H9 (cell line): ENCODE data around the gene BRAF. TPM values are rescaled to one million over a fixed set of nuclear protein-coding genes. Genes with fewer than 3 reads are reported as not detected.

Experiments
- DNase-seq: peaks from one replicate; pipeline ENCODE4 v3.0.0-alpha.2; 2017
- H2AFZ ChIP-seq: one replicate; pipeline ENCODE4 v1.6.1; 2013; ENCODE audit warnings: mild to moderate bottlenecking, low read length, control low read depth, moderate library complexity
- H2AK5ac ChIP-seq: 2 replicates; pipeline ENCODE4 v1.6.1; 2013; ENCODE audit warnings: low read length, control low read depth, mixed read lengths; ENCODE audit not compliant: insufficient read length
- H2BK120ac ChIP-seq: one replicate; pipeline ENCODE4 v1.6.1; 2013; ENCODE audit warnings: low read depth, mild to moderate bottlenecking, low read length, control low read depth, inconsistent platforms; ENCODE audit not compliant: poor library complexity, severe bottlenecking
- H2BK12ac ChIP-seq: 2 replicates; pipeline ENCODE4 v1.6.1; 2013; ENCODE audit warnings: low read length, control low read depth, mixed read lengths, low read depth; ENCODE audit not compliant: insufficient read length
- H2BK15ac ChIP-seq: 2 replicates; pipeline ENCODE4 v1.6.1; 2013; ENCODE audit warnings: low read depth, low read length, control low read depth
- H2BK20ac ChIP-seq: one replicate; pipeline ENCODE4 v1.6.1; 2013; ENCODE audit warnings: low read depth, mild to moderate bottlenecking, low read length, control low read depth, inconsistent platforms; ENCODE audit not compliant: poor library complexity, severe bottlenecking
- H2BK5ac ChIP-seq: 2 replicates; pipeline ENCODE4 v1.6.1; 2013; ENCODE audit warnings: low read length, control low read depth, mixed read lengths; ENCODE audit not compliant: insufficient read length
- H3K14ac ChIP-seq: 2 replicates; pipeline ENCODE4 v1.6.1; 2013; ENCODE audit warnings: low read length, control low read depth; ENCODE audit not compliant: insufficient read depth
- H3K18ac ChIP-seq: 2 replicates; pipeline ENCODE4 v1.6.1; 2013; ENCODE audit warnings: low read depth, mild to moderate bottlenecking, mixed read lengths, low read length, control low read depth; ENCODE audit not compliant: insufficient read length
- H3K23ac ChIP-seq: 2 replicates; pipeline ENCODE4 v1.6.1; 2013; ENCODE audit warnings: low read length, control low read depth, mixed read lengths, low read depth; ENCODE audit not compliant: insufficient read length
- H3K23me2 ChIP-seq: 2 replicates; pipeline ENCODE4 v1.6.1; 2013; ENCODE audit warnings: low read depth, mild to moderate bottlenecking, mixed read lengths, low read length, control low read depth; ENCODE audit not compliant: insufficient read length, poor library complexity, severe bottlenecking
- H3K27ac ChIP-seq: 2 replicates; pipeline ENCODE4 v1.5.1; 2013; ENCODE audit warnings: low read length, control low read depth, mixed read lengths, low read depth; ENCODE audit not compliant: insufficient read length
- H3K27me3 ChIP-seq: 2 replicates; pipeline ENCODE4 v1.6.1; 2013; ENCODE audit warnings: low read length, control low read depth, inconsistent platforms; ENCODE audit not compliant: insufficient read depth
- H3K4ac ChIP-seq: 2 replicates; pipeline ENCODE4 v1.6.1; 2013; ENCODE audit warnings: low read depth, mild to moderate bottlenecking, control low read depth, inconsistent platforms, low read length, moderate library complexity
- H3K4me1 ChIP-seq: 2 replicates; pipeline ENCODE4 v1.6.1; 2013; ENCODE audit warnings: low read length, control low read depth, inconsistent platforms; ENCODE audit not compliant: insufficient read depth
- H3K4me2 ChIP-seq: 2 replicates; pipeline ENCODE4 v1.6.1; 2013; ENCODE audit warnings: low read length, control low read depth, mixed read lengths; ENCODE audit not compliant: insufficient read length, insufficient read depth
- H3K56ac ChIP-seq: 2 replicates; pipeline ENCODE4 v1.6.1; 2013; ENCODE audit warnings: low read depth, mild to moderate bottlenecking, mixed read lengths, low read length, control low read depth; ENCODE audit not compliant: insufficient read length
- H3K79me1 ChIP-seq: 2 replicates; pipeline ENCODE4 v1.6.1; 2013; ENCODE audit warnings: low read depth, mild to moderate bottlenecking, moderate library complexity, low read length, control low read depth, inconsistent platforms; ENCODE audit not compliant: insufficient read depth, poor library complexity, severe bottlenecking
- H3K79me2 ChIP-seq: 2 replicates; pipeline ENCODE4 v1.6.1; 2013; ENCODE audit warnings: low read length, control low read depth, inconsistent platforms; ENCODE audit not compliant: insufficient read depth
- H3K9ac ChIP-seq: 2 replicates; pipeline ENCODE4 v1.6.1; 2013; ENCODE audit warnings: low read length, control low read depth, mixed read lengths; ENCODE audit not compliant: insufficient read length; ENCODE audit errors: extremely low read depth
- H3K9me3 ChIP-seq: one replicate; pipeline ENCODE4 v1.6.1; 2013; ENCODE audit warnings: low read depth, low read length, inconsistent platforms; ENCODE audit not compliant: control insufficient read depth
- H3T11ph ChIP-seq: one replicate; pipeline ENCODE4 v1.6.1; 2013; ENCODE audit warnings: mild to moderate bottlenecking, low read length, control low read depth, inconsistent platforms
- H4K20me1 ChIP-seq: one replicate; pipeline ENCODE4 v1.6.1; 2013; ENCODE audit not compliant: control insufficient read depth, insufficient read length, insufficient read depth
- H4K5ac ChIP-seq: 2 replicates; pipeline ENCODE4 v1.6.1; 2013; ENCODE audit warnings: low read depth, mild to moderate bottlenecking, mixed read lengths, low read length, control low read depth; ENCODE audit not compliant: insufficient read length
- H4K8ac ChIP-seq: replicated peaks from 2 replicates; pipeline ENCODE4 v1.6.1; 2013; ENCODE audit warnings: low read length, control low read depth, mixed read lengths, low read depth; ENCODE audit not compliant: insufficient read length
- H4K91ac ChIP-seq: 2 replicates; pipeline ENCODE4 v1.6.1; 2013; ENCODE audit warnings: low read depth, mild to moderate bottlenecking, moderate library complexity, mixed read lengths, low read length, control low read depth; ENCODE audit not compliant: insufficient read length
- H3K27ac Mint-ChIP-seq, 3 experiments: 2 replicates in 2 of 3; 3 replicates in 1 of 3; pipeline ENCODE4 v1.8.0; 2020 to 2021; ENCODE audit warnings: mixed read lengths in 3 of 3, mild to moderate bottlenecking in 1 of 3, moderate library complexity in 1 of 3
- H3K27me3 Mint-ChIP-seq: 2 replicates; pipeline ENCODE4 v1.8.0; 2021; ENCODE audit warnings: low read depth, mild to moderate bottlenecking, moderate library complexity, mixed read lengths
- H3K36me3 Mint-ChIP-seq, 3 experiments: 2 replicates in 2 of 3; 3 replicates in 1 of 3; pipeline ENCODE4 v1.8.0; 2020 to 2021; ENCODE audit warnings: low read depth in 3 of 3, mixed read lengths in 3 of 3; ENCODE audit not compliant: insufficient read depth in 1 of 3
- H3K4me1 Mint-ChIP-seq, 2 experiments: 2 replicates each; pipeline ENCODE4 v1.8.0; 2020; ENCODE audit warnings: mixed read lengths in 2 of 2
- H3K4me3 Mint-ChIP-seq, 2 experiments: 2 replicates in 1 of 2; 3 replicates in 1 of 2; pipeline ENCODE4 v1.8.0; 2020 to 2021; ENCODE audit warnings: mild to moderate bottlenecking in 2 of 2, mixed read lengths in 2 of 2, moderate library complexity in 1 of 2
- H3K9me3 Mint-ChIP-seq, 2 experiments: 2 replicates in 1 of 2; 3 replicates in 1 of 2; pipeline ENCODE4 v1.8.0; 2020; ENCODE audit warnings: mild to moderate bottlenecking in 2 of 2, mixed read lengths in 2 of 2, moderate library complexity in 1 of 2
- WGBS: extraction: QIAGEN DNeasy Blood & Tissue Kit; methylation state at CpG from one replicate; pipeline ENCODE4 v1.1.7; 2013; ENCODE audit warnings: missing lambda C conversion rate, low lambda C conversion rate, mixed read lengths; ENCODE audit not compliant: insufficient read length; ENCODE audit errors: extremely low coverage; 5-methylcytosine and 5-hydroxymethylcytosine counted together
- total RNA-seq: library from RNA; stranded (reverse); gene quantifications from 2 replicates; pipeline ENCODE4 v1.2.1, GENCODE V29; 2021
- TF ChIP-seq, protein P1 (sequence below): fragments of 200-600 bp; sonication (generic); conservative IDR thresholded peaks from 3 replicates; pipeline ENCODE4 v1.8.0; 2021; ENCODE audit warnings: antibody characterized with exemption, mild to moderate bottlenecking

Gene BRAF
- total RNA-seq, 1 experiment from 2014 or later, result 32.9 TPM

DNA sequence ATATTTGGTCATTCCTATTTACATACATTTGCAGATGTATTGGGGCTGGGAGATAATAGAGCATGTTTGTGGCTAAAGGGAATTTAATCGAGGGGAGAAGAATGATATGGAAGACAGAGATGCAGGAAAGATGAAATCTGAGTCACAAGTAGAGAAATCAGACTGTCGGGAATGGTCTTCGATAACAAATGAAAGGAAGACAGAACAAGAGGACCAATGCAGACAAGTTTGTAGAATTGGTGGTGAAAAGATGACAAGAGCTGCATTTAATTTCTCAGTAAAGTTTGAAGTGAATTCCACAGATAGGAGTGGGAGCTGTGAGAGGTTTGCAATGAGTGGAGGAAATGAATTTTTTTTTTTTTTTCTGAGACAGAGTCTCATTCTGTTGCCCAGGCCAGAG lies 60.0 kb downstream of the BRAF start:
- no peak overlapping the region for H3K4me3 Mint-ChIP-seq
- WGBS, result no CpG with 5 or more reads among the region's 3 CpGs
- no peak overlapping the region for H2BK15ac ChIP-seq
- H3K79me1 ChIP-seq, result no peaks in the 10 kb centered on the region
- no peak overlapping the region for H2BK120ac ChIP-seq
- H3T11ph ChIP-seq, result no peak overlapping the region
- H3K9me3 Mint-ChIP-seq, result peaks cover 4 to 5% of the 10 kb centered on the region in 2 experiments; a peak in 4 of 5 replicates
- no peak overlapping the region for H4K8ac ChIP-seq
- H3K4ac ChIP-seq, result no peak overlapping the region
- no peak overlapping the region for H3K18ac ChIP-seq
- peaks cover 3% of the 10 kb centered on the region; the same call in 1 of the 2 replicates for H3K4me1 ChIP-seq
- no peaks in the 10 kb centered on the region for H3K23me2 ChIP-seq
- no peak overlapping the region for H2BK12ac ChIP-seq
- H3K4me1 Mint-ChIP-seq, result peaks cover 13 to 15% of the 10 kb centered on the region in 2 experiments
- no peak overlapping the region for H2AFZ ChIP-seq
- no peak for DNase-seq
- H3K9me3 ChIP-seq, result no peaks in the 10 kb centered on the region
- H3K56ac ChIP-seq, result no peak overlapping the region
- H4K20me1 ChIP-seq, result no peaks in the 10 kb centered on the region
- no peak overlapping the region for H4K91ac ChIP-seq
- H3K23ac ChIP-seq, result no peak overlapping the region
- no peaks in the 10 kb centered on the region for H3K27me3 ChIP-seq
- no peak overlapping the region for H2BK5ac ChIP-seq
- no peak overlapping the region for H2AK5ac ChIP-seq
- no peak overlapping the region for H4K5ac ChIP-seq
- H3K27ac ChIP-seq, result no peak overlapping the region
- H2BK20ac ChIP-seq, result no peak overlapping the region
- peaks cover 2% of the 10 kb centered on the region; the same call in 1 of the 2 replicates for H3K79me2 ChIP-seq
- H3K36me3 Mint-ChIP-seq, result peaks cover 10 to 15% (median 13%) of the 10 kb centered on the region in 3 experiments
- TF ChIP-seq, protein P1, sequence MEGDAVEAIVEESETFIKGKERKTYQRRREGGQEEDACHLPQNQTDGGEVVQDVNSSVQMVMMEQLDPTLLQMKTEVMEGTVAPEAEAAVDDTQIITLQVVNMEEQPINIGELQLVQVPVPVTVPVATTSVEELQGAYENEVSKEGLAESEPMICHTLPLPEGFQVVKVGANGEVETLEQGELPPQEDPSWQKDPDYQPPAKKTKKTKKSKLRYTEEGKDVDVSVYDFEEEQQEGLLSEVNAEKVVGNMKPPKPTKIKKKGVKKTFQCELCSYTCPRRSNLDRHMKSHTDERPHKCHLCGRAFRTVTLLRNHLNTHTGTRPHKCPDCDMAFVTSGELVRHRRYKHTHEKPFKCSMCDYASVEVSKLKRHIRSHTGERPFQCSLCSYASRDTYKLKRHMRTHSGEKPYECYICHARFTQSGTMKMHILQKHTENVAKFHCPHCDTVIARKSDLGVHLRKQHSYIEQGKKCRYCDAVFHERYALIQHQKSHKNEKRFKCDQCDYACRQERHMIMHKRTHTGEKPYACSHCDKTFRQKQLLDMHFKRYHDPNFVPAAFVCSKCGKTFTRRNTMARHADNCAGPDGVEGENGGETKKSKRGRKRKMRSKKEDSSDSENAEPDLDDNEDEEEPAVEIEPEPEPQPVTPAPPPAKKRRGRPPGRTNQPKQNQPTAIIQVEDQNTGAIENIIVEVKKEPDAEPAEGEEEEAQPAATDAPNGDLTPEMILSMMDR, result no peak
- no peak overlapping the region for H3K27ac Mint-ChIP-seq
- H3K27me3 Mint-ChIP-seq, result no peaks in the 10 kb centered on the region
- H3K4me2 ChIP-seq, result no peak overlapping the region
- no peak overlapping the region for H3K14ac ChIP-seq
- no peak overlapping the region for H3K9ac ChIP-seq
